HL-60/S4 (cell line): ENCODE results near the gene IL3.
"Not testable (repeated sequence)": the region's sequence is repeated elsewhere in the genome, so short reads cannot be mapped to it uniquely, and the experiment has no call there.

Experiments
- in situ Hi-C: fragments of 300-500 bp; cut with MboI; formaldehyde crosslinking; loops from 2 replicates; pipeline ENCODE4 v1.14.3; 2022; ENCODE audit warnings: low sequenced_read_pairs

The IL3 gene

GRCh38 chr5:132108957-132109356, 48.5 kb downstream of the IL3 start:
- in situ Hi-C loops = not testable (repeated sequence)

GRCh38 chr5:132109494-132110053, 49.1 kb downstream of the IL3 start:
- in situ Hi-C loops = no loop called here

DNA sequence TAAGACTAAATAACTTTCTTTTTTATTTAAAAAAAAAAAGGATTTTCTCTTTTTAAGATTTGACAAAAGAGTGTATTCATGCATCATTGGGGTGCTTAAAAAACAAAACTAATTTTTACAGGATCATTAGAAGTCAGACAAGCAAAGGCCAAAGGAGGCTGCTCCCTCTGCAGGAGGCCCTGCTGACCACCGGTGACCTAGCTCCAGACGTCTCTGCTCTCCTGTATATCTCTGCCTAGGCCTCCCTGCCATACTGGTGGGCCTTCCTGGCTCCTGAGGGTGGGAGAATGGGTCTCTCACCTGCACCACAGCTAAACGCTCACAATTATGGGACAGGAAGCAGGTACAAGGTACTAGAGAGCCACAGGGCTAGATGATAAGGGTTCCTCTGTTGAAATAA, 49.7 kb downstream of the IL3 start:
- in situ Hi-C loops = no loop called here

- in situ Hi-C loops = no loop called here
These were observed 50.5 kb downstream of the IL3 start for GRCh38 chr5:132110930-132111329.

GRCh38 chr5:132112111-132112510, 51.7 kb downstream of the IL3 start:
- in situ Hi-C loops = no loop called here
